Measurements from ENCODE around the gene PTRH2.
A peak's percentile ranks its signal among the peaks of the same experiment; 100 is the strongest.
"Not testable (repeated sequence)": the region's sequence is repeated elsewhere in the genome, so short reads cannot be mapped to it uniquely, and the experiment has no call there.

Gene PTRH2

DNA sequence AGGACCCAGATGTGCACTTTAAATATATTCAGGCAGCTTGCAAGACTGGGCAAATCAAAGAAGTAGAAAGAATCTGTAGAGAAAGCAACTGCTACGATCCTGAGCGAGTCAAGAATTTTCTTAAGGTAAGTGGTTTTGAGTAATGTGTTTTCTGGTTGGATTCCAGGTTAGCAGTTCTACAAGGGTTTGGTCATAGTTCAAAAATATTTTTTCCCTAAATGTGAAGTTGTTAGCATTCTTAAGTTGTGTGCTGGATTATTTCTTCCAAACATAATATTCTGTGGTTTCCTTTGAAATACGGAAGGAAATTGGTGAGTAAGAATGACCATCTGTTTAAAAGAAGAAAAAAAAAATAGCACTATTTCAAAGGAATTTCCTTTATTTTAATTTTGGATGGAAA, 38.4 kb downstream of the PTRH2 start:
- TF ChIP-seq, protein P1, sequence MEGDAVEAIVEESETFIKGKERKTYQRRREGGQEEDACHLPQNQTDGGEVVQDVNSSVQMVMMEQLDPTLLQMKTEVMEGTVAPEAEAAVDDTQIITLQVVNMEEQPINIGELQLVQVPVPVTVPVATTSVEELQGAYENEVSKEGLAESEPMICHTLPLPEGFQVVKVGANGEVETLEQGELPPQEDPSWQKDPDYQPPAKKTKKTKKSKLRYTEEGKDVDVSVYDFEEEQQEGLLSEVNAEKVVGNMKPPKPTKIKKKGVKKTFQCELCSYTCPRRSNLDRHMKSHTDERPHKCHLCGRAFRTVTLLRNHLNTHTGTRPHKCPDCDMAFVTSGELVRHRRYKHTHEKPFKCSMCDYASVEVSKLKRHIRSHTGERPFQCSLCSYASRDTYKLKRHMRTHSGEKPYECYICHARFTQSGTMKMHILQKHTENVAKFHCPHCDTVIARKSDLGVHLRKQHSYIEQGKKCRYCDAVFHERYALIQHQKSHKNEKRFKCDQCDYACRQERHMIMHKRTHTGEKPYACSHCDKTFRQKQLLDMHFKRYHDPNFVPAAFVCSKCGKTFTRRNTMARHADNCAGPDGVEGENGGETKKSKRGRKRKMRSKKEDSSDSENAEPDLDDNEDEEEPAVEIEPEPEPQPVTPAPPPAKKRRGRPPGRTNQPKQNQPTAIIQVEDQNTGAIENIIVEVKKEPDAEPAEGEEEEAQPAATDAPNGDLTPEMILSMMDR (IDR thresholded peaks at IDR 0.05; ENCODE audit: low read depth, low read length), result no peak
- DNase-seq (ENCODE audit: low read depth in 2 of 2), result peak; percentile 86 to 97
- H3K4me3 ChIP-seq (replicated peaks in 1 of 2; ENCODE audit: low read depth in 2 of 2, low read length in 2 of 2), result peak overlapping the region in 1 of 2 donors; percentile 2

DNA sequence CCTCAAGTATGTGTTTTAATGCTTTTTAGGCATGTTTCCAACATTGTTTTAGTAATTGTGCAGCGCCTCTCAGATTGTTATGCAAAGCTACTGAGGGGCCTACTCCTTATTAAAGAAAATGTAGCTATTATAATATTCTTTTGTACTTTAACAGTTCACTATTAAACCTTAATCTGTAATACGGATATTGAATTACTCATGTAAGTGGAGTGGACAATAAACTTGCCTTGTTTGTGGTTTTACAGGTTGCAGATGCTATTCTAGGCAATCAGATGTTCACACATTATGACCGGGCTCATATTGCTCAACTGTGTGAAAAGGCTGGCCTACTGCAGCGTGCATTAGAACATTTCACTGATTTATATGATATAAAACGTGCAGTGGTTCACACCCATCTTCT, 41.0 kb downstream of the PTRH2 start:
- DNase-seq (ENCODE audit: low read depth in 2 of 2), result peak; percentile 8 to 43
- no peak overlapping the region for H3K4me3 ChIP-seq (replicated peaks in 1 of 2; ENCODE audit: low read depth in 2 of 2, low read length in 2 of 2)
- TF ChIP-seq, protein P1 (IDR thresholded peaks at IDR 0.05; ENCODE audit: low read depth, low read length), result no peak

DNA sequence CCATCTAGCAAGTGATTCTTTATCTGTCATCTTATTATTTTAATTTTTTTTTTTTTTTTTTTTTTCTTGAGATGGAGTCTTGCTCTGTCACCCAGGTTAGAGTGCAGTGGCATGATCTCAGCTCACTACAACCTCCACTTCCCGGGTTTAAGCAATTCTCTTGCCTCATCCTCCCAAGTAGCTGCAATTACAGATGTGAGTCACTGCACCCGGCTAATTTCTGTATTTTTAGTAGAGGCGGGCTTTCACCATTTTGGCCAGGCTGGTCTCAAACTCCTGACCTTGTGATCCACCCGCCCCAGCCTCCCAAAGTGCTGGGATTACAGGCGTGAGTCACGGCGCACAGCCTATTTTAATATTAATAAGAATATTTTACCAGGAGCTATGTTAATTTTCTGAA, 50.6 kb downstream of the PTRH2 start:
- H3K4me3 ChIP-seq (replicated peaks in 1 of 2; ENCODE audit: low read depth in 2 of 2, low read length in 2 of 2), result not testable (repeated sequence)
- DNase-seq (ENCODE audit: low read depth in 2 of 2), result peak; percentile 62 to 93

DNA sequence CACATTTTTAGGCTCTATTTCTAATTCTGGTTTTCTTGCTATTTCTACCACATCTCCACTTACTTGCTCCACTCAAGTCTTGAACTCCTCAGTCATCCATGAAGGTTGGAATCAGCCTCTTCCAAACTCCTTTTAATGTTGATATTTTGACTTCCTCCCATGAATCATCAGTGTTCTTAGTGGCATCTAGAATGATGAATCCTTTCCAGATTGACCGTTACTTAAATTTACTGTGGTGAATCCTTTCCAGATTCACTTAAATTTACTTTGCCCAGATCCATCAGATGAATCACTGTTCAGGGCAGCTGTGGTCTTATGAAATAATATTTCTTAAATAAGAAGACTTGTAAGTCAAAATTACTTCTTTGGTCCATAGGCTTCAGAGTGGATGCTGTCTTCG, 55.1 kb downstream of the PTRH2 start:
- H3K4me3 ChIP-seq (replicated peaks in 1 of 2; ENCODE audit: low read depth in 2 of 2, low read length in 2 of 2), result no peak overlapping the region
- DNase-seq (ENCODE audit: low read depth in 2 of 2), result peak; percentile 28 to 88
- TF ChIP-seq, protein P1 (IDR thresholded peaks at IDR 0.05; ENCODE audit: low read depth, low read length), result no peak

GRCh38 chr17:59651346-59651745, 55.9 kb downstream of the PTRH2 start:
- peak in 1 of 2 donors; percentile 47 for DNase-seq (ENCODE audit: low read depth in 2 of 2)
- no peak overlapping the region for H3K4me3 ChIP-seq (replicated peaks in 1 of 2; ENCODE audit: low read depth in 2 of 2, low read length in 2 of 2)
- TF ChIP-seq, protein P1 (IDR thresholded peaks at IDR 0.05; ENCODE audit: low read depth, low read length), result no peak

GRCh38 chr17:59650642-59651041, 56.6 kb downstream of the PTRH2 start:
- no peak overlapping the region for H3K4me3 ChIP-seq (replicated peaks in 1 of 2; ENCODE audit: low read depth in 2 of 2, low read length in 2 of 2)
- TF ChIP-seq, protein P1 (IDR thresholded peaks at IDR 0.05; ENCODE audit: low read depth, low read length), result no peak
- DNase-seq (ENCODE audit: low read depth in 2 of 2), result no peak

DNA sequence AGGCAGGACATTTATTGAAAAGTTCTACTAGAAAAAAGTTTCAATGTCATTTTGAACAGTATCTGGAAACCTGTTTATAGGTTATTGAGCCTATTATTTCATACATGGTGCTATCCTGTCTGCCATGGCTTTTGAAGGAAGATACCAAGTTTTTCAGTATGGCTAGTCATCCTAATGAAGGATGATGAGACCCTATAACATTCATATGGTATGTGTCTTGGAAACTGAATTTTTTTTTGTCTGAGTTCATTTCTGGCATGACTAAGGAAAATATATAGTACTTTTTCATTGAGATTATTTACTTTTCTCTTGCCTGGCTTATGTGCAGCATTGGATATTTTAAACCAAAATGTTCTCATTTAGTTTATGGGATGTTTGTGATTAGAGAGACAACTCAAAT, 57.3 kb downstream of the PTRH2 start:
- no peak overlapping the region for H3K4me3 ChIP-seq (replicated peaks in 1 of 2; ENCODE audit: low read depth in 2 of 2, low read length in 2 of 2)
- TF ChIP-seq, protein P1 (IDR thresholded peaks at IDR 0.05; ENCODE audit: low read depth, low read length), result no peak
- DNase-seq (ENCODE audit: low read depth in 2 of 2), result no peak

Measured in cardiac fibroblast (primary cell).